HepG2 (cell line): ENCODE data around the gene TRERF1. TPM values are rescaled to one million over a fixed set of nuclear protein-coding genes. Genes with fewer than 3 reads are reported as not detected.

Experiments
- ATF7-NPFF ChIP-seq: sonication (generic); formaldehyde crosslinking; IDR thresholded peaks from 2 replicates; pipeline ENCODE4 v1.8.1; 2023; ENCODE audit warnings: mild to moderate bottlenecking, low read depth, missing genetic modification reagents, moderate library complexity
- CBX5 ChIP-seq: sonication (generic); formaldehyde crosslinking; IDR thresholded peaks from 2 replicates; pipeline ENCODE4 v1.4.0; 2020; ENCODE audit warnings: missing genetic modification reagents, borderline replicate concordance
- CSRNP1 ChIP-seq: sonication (generic); formaldehyde crosslinking; IDR thresholded peaks from 2 replicates; pipeline ENCODE4 v1.8.1; 2023; ENCODE audit warnings: mild to moderate bottlenecking, missing genetic modification reagents
- DNMT1 ChIP-seq: sonication (generic); formaldehyde crosslinking; IDR thresholded peaks from 2 replicates; pipeline ENCODE4 v1.5.1; 2020; ENCODE audit warnings: mild to moderate bottlenecking, missing genetic modification reagents
- ERF ChIP-seq: IDR thresholded peaks from 2 replicates; pipeline ENCODE4 v1.6.1; 2018; ENCODE audit warnings: missing biosample characterization, missing genetic modification reagents
- IKZF4 ChIP-seq: sonication (generic); formaldehyde crosslinking; IDR thresholded peaks from 2 replicates; pipeline ENCODE4 v1.5.1; 2020; ENCODE audit warnings: borderline replicate concordance, mild to moderate bottlenecking, low read depth, missing genetic modification reagents; ENCODE audit errors: not compliant biosample characterization
- ISX ChIP-seq: sonication (generic); formaldehyde crosslinking; conservative IDR thresholded peaks from 2 replicates; pipeline ENCODE4 v1.5.0; 2020; ENCODE audit warnings: missing genetic modification reagents
- MTA3 ChIP-seq: sonication (generic); formaldehyde crosslinking; IDR thresholded peaks from 2 replicates; pipeline ENCODE4 v1.4.0; 2020; ENCODE audit warnings: missing genetic modification reagents
- MTF1 ChIP-seq: sonication (generic); formaldehyde crosslinking; IDR thresholded peaks from 2 replicates; pipeline ENCODE4 v1.5.0; 2020; ENCODE audit warnings: missing genetic modification reagents
- PAX8 ChIP-seq: sonication (generic); formaldehyde crosslinking; IDR thresholded peaks from 2 replicates; pipeline ENCODE4 v1.8.0; 2022; ENCODE audit warnings: mild to moderate bottlenecking, missing genetic modification reagents, borderline replicate concordance
- POLR2AphosphoS2 ChIP-seq: IDR thresholded peaks from 2 replicates; pipeline ENCODE4 v1.6.1; 2011; ENCODE audit warnings: low read depth, low read length, improper control_type of control experiment
- RFXANK ChIP-seq: IDR thresholded peaks from 2 replicates; pipeline ENCODE4 v1.6.1; 2016
- SALL1 ChIP-seq: sonication (generic); formaldehyde crosslinking; IDR thresholded peaks from 2 replicates; pipeline ENCODE4 v1.8.0; 2022; ENCODE audit warnings: mild to moderate bottlenecking, missing genetic modification reagents
- ZFP1 ChIP-seq: IDR thresholded peaks from 2 replicates; pipeline ENCODE4 v1.6.1; 2016
- ZFY ChIP-seq: sonication (generic); formaldehyde crosslinking; IDR thresholded peaks from 2 replicates; pipeline ENCODE4 v1.4.0; 2020; ENCODE audit warnings: missing genetic modification reagents
- ZNF253 ChIP-seq: sonication (generic); formaldehyde crosslinking; IDR thresholded peaks from 2 replicates; pipeline ENCODE4 v1.8.0; 2022; ENCODE audit warnings: mild to moderate bottlenecking, missing genetic modification reagents, borderline replicate concordance
- ZNF317 ChIP-seq: sonication (generic); formaldehyde crosslinking; IDR thresholded peaks from 2 replicates; pipeline ENCODE4 v1.5.0; 2020; ENCODE audit warnings: mild to moderate bottlenecking, missing genetic modification reagents
- ZNF337 ChIP-seq: sonication (generic); formaldehyde crosslinking; IDR thresholded peaks from 2 replicates; pipeline ENCODE4 v1.5.1; 2020; ENCODE audit warnings: missing genetic modification reagents, low read depth, mild to moderate bottlenecking, borderline replicate concordance
- ZNF552 ChIP-seq: sonication (generic); formaldehyde crosslinking; IDR thresholded peaks from 2 replicates; pipeline ENCODE4 v1.9.0; 2022; ENCODE audit warnings: missing genetic modification reagents, mild to moderate bottlenecking, borderline replicate concordance
- ZNF614 ChIP-seq: IDR thresholded peaks from 2 replicates; pipeline ENCODE4 v1.6.1; 2018; ENCODE audit warnings: missing biosample characterization, missing genetic modification reagents, inconsistent platforms, borderline replicate concordance
- ZNF782 ChIP-seq: sonication (generic); formaldehyde crosslinking; IDR thresholded peaks from 2 replicates; pipeline ENCODE4 v1.4.0; 2020; ENCODE audit warnings: missing genetic modification reagents, mild to moderate bottlenecking, borderline replicate concordance
- ZSCAN31 ChIP-seq: sonication (generic); formaldehyde crosslinking; IDR thresholded peaks from 2 replicates; pipeline ENCODE4 v1.5.0; 2020; ENCODE audit warnings: low read depth, mild to moderate bottlenecking, missing genetic modification reagents
- polyA plus RNA-seq, 8 experiments: library from polyadenylated mRNA; depleted of rRNA in 3 of 8; stranded (reverse) in 7 of 8; unstranded in 1 of 8; fragments of >200 nt; fragmentation: Illumina TruSeq in 4 of 8; extraction: Trizol in 4 of 8; gene quantifications; 2 replicates each; pipeline versions ENCODE4 v1.2.1 to v1.2.3, GENCODE V29; 2011 to 2016; ENCODE audit warnings: low read depth in 4 of 8, missing spikeins in 1 of 8, mixed read lengths in 1 of 8; ENCODE audit not compliant: insufficient read depth in 1 of 8
- total RNA-seq, 5 experiments: library from RNA; depleted of rRNA; stranded (reverse); fragments of >200 nt; fragmentation: Illumina TruSeq; extraction: Trizol; gene quantifications; 2 replicates each; pipeline ENCODE4 v1.2.3, GENCODE V29; 2016; ENCODE audit warnings: low read depth in 1 of 5
- TF ChIP-seq, protein P1 (sequence below): sonication (generic); formaldehyde crosslinking; IDR thresholded peaks from 2 replicates; pipeline ENCODE4 v1.4.0; 2020; ENCODE audit warnings: low read depth, mild to moderate bottlenecking, missing genetic modification reagents
- TF ChIP-seq, protein P2 (sequence below): IDR thresholded peaks from 2 replicates; pipeline ENCODE4 v1.6.1; 2012; ENCODE audit warnings: low read length, improper control_type of control experiment

TRERF1 gene
- total and polyA plus RNA-seq, 2 of the 13 experiments (the other 11 are each of a cell fraction or from before 2014, with no cell fraction given): 0.02 TPM; not detected in 1

DNA sequence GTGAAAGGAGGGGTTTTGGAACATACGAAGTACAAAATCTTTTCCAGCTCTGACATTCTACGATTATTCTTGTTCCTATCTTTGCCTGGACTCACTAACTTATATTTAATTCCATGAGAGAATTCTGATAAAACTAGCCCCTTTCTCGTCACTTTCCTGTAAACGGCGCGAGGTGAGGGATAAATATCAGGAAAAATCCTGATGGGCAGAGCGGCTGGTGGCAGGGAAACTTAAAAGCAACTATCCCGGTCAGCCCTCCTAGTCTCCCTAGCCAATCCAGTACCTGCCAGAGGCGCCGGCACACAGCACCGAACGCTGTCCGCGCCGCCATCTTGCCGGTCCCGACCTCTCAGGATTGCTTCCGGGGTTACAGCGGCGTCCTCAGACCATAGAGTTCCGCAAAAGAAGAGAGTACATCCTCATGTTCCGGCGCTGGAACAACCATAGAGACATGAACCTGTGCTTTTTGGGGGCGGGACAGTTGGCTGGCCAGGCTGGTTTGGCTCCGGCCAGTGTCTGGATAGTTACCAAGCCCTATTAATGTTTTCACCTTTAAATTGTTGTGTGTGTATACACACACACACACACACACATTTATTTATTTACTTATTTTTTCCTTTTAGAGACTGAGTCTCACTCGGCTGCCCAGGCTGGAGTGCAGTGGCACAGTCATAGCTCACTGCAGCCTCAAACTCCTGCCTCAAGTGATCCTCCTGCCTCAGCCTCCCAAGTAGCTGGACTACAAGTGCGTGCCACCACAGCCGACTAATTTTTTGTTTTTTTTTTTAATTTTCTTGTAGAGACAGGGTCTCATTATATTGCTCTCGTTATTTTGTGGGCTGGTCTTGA lies 234.0 kb downstream of the TRERF1 start, which contains the start of gene MRPS10 (continued):
- TF ChIP-seq ZFY (CRISPR knock-in tag) (peak; percentile 65; the same call in 1 of the 2 replicates), MTF1 (CRISPR knock-in tag) (no peak), ERF (CRISPR knock-in tag) (peak; percentile 94), ISX (CRISPR knock-in tag) (no peak), ZNF317 (CRISPR knock-in tag) (peak; percentile 79; the same call in 1 of the 2 replicates), SALL1 (CRISPR knock-in tag) (peak; percentile 86), ATF7-NPFF (CRISPR knock-in tag) (0 out of 2 replicates have a peak, but pooled peaks have one; percentile 26), MTA3 (CRISPR knock-in tag) (no peak), ZNF614 (peak; percentile 89; the same call in 1 of the 2 replicates), DNMT1 (CRISPR knock-in tag) (no peak), ZNF337 (CRISPR knock-in tag) (no peak), ZSCAN31 (CRISPR knock-in tag) (no peak), ZNF253 (CRISPR knock-in tag) (0 out of 2 replicates have a peak, but pooled peaks have one; percentile 41), ZFP1 (peak; percentile 73; the same call in 1 of the 2 replicates), CSRNP1 (CRISPR knock-in tag) (no peak), IKZF4 (CRISPR knock-in tag) (no peak), ZNF552 (CRISPR knock-in tag) (peak; percentile 24; the same call in 1 of the 2 replicates), CBX5 (peak; percentile 95), PAX8 (CRISPR knock-in tag) (no peak), POLR2AphosphoS2 (peak; percentile 71; the same call in 1 of the 2 replicates), RFXANK (CRISPR knock-in tag) (peak; percentile 81; the same call in 1 of the 2 replicates), ZNF782 (CRISPR knock-in tag) (no peak)
- TF ChIP-seq, protein P1, sequence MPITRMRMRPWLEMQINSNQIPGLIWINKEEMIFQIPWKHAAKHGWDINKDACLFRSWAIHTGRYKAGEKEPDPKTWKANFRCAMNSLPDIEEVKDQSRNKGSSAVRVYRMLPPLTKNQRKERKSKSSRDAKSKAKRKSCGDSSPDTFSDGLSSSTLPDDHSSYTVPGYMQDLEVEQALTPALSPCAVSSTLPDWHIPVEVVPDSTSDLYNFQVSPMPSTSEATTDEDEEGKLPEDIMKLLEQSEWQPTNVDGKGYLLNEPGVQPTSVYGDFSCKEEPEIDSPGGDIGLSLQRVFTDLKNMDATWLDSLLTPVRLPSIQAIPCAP (CRISPR knock-in tag): no peak
- TF ChIP-seq, protein P2, sequence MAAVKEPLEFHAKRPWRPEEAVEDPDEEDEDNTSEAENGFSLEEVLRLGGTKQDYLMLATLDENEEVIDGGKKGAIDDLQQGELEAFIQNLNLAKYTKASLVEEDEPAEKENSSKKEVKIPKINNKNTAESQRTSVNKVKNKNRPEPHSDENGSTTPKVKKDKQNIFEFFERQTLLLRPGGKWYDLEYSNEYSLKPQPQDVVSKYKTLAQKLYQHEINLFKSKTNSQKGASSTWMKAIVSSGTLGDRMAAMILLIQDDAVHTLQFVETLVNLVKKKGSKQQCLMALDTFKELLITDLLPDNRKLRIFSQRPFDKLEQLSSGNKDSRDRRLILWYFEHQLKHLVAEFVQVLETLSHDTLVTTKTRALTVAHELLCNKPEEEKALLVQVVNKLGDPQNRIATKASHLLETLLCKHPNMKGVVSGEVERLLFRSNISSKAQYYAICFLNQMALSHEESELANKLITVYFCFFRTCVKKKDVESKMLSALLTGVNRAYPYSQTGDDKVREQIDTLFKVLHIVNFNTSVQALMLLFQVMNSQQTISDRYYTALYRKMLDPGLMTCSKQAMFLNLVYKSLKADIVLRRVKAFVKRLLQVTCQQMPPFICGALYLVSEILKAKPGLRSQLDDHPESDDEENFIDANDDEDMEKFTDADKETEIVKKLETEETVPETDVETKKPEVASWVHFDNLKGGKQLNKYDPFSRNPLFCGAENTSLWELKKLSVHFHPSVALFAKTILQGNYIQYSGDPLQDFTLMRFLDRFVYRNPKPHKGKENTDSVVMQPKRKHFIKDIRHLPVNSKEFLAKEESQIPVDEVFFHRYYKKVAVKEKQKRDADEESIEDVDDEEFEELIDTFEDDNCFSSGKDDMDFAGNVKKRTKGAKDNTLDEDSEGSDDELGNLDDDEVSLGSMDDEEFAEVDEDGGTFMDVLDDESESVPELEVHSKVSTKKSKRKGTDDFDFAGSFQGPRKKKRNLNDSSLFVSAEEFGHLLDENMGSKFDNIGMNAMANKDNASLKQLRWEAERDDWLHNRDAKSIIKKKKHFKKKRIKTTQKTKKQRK: no peak
